GM19468 (cell line): ENCODE results near the gene CLTB.
"Not testable (repeated sequence)": the region's sequence is repeated elsewhere in the genome, so short reads cannot be mapped to it uniquely, and the experiment has no call there.

Experiments used
- ATAC-seq: cut with Tn5 transposase; IDR thresholded peaks from one replicate; pipeline ENCODE4 v1.9.1; 2021; ENCODE audit warnings: mild to moderate bottlenecking, moderate library complexity, moderate number of reproducible peaks; ENCODE audit not compliant: unreplicated experiment; ENCODE audit errors: extremely low read depth

CLTB gene, protein sequence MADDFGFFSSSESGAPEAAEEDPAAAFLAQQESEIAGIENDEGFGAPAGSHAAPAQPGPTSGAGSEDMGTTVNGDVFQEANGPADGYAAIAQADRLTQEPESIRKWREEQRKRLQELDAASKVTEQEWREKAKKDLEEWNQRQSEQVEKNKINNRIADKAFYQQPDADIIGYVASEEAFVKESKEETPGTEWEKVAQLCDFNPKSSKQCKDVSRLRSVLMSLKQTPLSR

GRCh38 chr5:176415952-176416924 lies at the start of gene CLTB:
CLTB (minus strand) TSS chr5:176416539; CDS start chr5:176416363, 176 bp downstream.
- ATAC-seq, result peak; percentile 82

DNA sequence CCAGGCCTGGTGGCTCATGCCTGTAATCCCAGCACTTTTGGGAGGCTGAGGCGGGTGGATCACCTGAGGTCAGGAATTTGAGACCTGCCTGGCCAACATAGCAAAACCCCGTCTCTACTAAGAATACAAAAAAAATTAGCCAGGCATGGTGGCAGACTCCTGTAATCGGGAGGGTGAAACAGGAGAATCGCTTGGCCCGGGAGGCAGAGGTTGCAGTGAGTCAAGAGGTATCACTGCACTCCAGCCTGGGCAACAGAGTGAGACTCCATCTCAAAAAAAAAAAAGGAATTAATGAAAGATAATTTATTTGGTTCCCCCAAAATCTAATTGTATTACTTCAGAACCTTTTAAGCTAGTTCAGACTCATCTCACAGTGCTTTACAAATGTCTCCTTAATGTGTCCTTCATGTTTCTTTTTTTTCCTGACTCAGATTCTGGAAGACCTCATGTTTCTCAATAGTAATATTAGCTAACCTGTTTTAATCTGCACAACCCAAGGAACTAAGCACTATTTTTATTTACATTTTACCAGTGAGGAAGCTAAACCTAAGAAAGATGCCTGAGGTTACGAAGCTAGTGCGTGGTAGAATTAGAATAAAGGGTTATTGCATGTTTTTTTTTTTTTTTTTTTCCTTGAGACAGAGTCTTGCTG lies 46.9 kb upstream of the CLTB start:
- no peak for ATAC-seq

GRCh38 chr5:176461349-176461748 lies 45.0 kb upstream of the CLTB start:
- ATAC-seq, result no peak

GRCh38 chr5:176458904-176459561 lies 42.7 kb upstream of the CLTB start:
- no peak for ATAC-seq

- no peak for ATAC-seq
These were observed 38.5 kb upstream of the CLTB start for GRCh38 chr5:176454724-176455394.

DNA sequence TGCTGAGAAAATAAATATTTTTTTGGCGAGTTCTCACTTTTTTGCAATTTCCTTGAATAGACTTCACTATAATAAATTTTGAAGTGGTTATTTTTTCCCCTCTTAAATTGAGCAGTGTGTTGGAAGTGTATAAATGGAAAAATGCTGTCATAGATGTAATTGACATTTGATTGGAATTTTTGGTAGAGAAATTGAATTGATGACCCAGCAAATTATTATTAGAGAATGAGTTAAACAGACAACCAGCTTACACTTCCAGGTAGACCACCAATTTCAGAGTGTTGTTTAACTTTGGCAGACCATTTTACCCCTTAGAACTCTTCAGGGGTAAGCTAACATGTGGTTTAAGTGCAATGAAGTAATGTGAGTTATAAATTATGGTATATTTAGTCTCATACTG lies 33.7 kb upstream of the CLTB start:
- no peak for ATAC-seq

DNA sequence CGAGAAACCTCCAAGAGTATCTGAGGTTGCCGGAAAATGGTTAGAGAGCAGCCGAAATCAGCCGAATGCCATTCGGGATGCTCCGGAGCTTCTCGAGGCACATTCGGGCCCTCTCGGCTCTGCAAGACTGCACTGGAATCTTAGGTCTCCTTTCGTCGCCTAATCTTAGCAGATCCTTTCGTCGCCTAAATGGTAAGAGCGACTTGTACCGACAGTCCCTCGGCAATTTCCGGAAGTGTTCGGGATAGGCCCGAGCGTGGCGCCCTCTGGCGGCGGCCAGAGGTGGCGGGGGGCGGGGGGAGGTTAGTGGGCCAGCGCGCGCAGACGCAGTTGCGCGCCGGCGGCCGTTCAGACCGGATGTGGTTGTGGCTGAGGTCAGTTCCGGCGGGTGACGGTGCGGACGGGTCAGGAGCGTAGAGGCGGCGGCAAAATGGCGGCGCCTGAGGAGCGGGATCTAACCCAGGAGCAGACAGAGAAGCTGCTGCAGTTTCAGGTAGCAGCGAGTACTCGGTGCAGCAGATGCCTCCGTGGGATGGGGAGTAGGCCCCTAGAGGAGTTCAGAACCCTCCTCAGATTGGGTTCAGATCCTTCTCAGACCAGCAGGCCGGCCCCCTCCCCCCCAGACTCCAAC lies 31.8 kb upstream of the CLTB start, which contains the start of gene FAF2:
FAF2 (plus strand) TSS at position 408 of the 631 bp plus-strand sequence; CDS start at position 431, 23 bp downstream.
- ATAC-seq, result peak; percentile 93

GRCh38 chr5:176447591-176447977 lies 31.2 kb upstream of the CLTB start:
- ATAC-seq, result no peak

DNA sequence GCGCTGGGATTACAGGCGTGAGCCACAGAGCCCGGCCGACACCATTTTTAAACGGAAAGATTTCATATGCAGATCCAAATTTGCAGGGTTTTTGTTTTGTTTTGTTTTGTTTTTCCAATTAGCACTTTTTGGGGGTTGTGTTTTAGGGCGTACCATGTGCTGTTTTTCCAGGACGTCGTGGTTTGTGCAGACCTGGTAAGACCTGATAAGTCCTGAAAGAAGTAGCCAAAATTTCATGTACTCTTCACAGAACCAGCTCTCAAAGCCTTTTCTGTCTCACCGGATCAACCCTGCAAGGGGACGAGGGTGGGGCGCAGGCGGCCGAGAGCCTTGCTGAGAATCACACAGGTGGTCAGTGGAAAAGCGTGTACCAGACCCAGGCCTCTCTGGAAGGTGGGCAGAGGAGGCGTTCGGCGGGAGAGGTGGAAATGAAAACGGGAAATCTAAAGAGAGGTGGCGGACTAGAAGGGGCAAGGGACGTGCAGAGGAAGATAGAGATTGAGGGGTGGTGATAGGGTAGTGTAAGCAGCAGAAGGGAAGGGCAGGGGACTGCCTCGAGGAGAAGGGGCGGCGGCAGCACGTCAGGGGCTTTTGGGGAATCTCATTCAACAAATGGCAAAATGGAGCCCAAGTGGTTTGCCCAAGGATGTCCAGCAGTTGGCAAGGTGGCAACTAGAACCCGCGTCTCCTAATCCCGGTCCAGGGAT lies 30.7 kb upstream of the CLTB start:
- no peak for ATAC-seq

DNA sequence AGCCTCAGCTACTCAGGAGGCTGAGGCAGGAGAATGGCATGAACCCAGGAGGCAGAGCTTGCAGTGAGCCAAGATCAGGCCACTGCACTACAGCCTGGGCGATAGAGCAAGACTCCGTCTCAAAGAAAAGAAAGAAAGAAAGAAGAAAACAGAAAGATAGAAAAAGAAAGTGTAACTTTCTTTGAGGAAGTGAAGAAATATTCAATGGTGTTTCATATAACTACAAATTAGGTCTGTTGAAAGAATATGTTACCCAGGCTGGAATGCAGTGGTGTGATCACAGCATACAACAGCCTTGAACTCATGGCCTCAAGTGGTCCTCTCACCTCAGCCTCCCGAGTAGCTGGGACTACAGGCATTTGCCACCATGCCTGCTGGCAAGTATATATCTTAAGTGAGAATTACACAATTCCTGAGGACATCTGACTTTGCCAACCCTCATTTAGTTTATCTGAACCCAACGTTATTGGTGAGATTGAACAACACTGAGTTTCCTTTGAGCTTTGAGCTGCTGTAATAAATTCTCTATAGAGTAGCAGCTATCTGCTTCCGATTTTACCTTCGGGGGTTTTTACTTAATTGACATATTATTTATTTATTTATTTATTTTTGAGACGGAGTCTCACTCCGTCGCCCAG lies 29.8 kb upstream of the CLTB start:
- no peak for ATAC-seq

GRCh38 chr5:176444742-176445141 lies 28.4 kb upstream of the CLTB start:
- no peak for ATAC-seq

GRCh38 chr5:176442911-176443310 lies 26.6 kb upstream of the CLTB start:
- not testable (repeated sequence) for ATAC-seq

- no peak for ATAC-seq
These were observed 25.6 kb upstream of the CLTB start for GRCh38 chr5:176441921-176442323.

DNA sequence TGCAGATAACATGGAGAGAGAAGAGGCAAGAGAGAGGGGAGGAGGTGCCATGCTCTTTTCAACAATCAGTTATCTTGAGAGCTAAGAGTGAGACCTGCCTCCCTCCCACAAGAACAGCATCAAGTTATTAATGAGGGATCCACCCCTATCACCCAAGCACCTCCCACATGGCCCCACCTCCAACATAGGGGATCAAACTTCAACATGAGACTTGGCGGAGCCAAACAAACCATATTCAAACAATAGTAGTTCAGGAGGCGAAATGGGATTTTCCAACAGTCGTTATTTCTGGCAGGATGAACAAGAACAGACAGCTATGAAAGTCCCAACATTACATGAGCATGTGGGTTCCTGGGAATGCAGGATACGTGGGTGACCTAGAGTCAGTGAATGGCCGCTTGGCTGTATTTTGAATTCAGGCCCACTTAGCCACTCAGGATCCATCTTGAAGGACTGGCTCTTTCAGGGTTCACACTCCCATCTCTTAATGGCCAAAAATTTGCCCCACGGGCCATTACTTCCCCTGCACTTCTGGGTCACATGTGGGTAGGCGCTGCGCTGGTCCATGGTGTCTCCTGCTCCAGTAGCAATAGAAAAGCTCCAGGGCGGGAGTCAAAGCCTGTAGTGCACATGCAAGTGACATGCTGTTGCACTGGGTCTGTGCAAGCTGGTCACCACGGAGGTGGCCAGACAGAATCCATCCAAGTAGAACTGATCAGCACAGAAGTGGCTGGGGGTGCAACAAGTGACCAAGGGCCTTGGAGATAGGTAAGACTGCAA lies 24.8 kb upstream of the CLTB start:
- ATAC-seq, result no peak

- no peak for ATAC-seq
These were observed 22.8 kb upstream of the CLTB start for GRCh38 chr5:176438959-176439757.

GRCh38 chr5:176436656-176437055 lies 20.3 kb upstream of the CLTB start:
- ATAC-seq, result no peak

DNA sequence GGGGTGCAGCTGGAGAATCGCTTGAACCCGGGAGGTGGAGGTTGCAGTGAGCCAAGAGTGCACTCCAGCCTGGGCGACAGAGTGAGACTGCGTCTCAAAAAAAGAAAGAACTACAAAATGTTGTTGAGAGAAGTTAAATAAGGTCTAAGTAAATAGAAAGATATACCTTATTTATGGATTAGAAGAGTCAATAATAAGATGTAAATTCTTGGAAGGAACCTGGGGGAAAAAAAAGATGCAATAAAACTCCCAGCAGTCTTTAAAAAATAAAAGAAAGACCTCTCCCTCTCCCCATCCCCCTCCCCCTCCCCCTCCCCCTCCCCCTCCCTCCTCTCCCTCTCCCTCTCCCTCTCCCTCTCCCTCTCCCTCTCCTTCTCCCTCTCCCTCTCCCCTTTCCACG lies 16.4 kb upstream of the CLTB start:
- ATAC-seq, result no peak
